ENCODE data around the gene C1QTNF8. TPM values are rescaled to one million over a fixed set of nuclear protein-coding genes. Genes with fewer than 3 reads are reported as not detected.

The C1QTNF8 gene
- total and polyA plus RNA-seq, 7 experiments from 2014 or later, result not detected

- ChIA-PET CTCF (interaction anchor here (0.6 to 0.7 kb wide), 2 partner anchors 295 to 304 kb away, joined by 3 to 4 read pairs; no protein-coding TSS in a partner anchor), POLR2A (no interaction called here)
- Mint-ChIP-seq H3K36me3 (no peaks in the 10 kb centered on the region), H3K4me3 (no peak overlapping the region), H3K9me3 (no peaks in the 10 kb centered on the region), H3K27me3 (peaks cover 0 to 11% (median 4%) of the 10 kb centered on the region in 5 donors), H3K4me1 (no peaks in the 10 kb centered on the region), H3K27ac (no peak overlapping the region)
- no peaks in the 10 kb centered on the region for H3K9me3 ChIP-seq (ENCODE audit: control insufficient read depth in 2 of 3, low read length in 3 of 3)
- H3K27me3 ChIP-seq (ENCODE audit: control insufficient read depth in 2 of 2, insufficient read depth in 2 of 2, low read length in 2 of 2), result no peaks in the 10 kb centered on the region
- peak; percentile 32 to 83 (median 62) for DNase-seq
- H3K4me3 ChIP-seq (ENCODE audit: low read length), result no peak overlapping the region
- no peak overlapping the region for H3K27ac ChIP-seq (ENCODE audit: low read depth, low read length)
- intact Hi-C loops (cut with micrococcal nuclease), result loop anchor here (1.0 to 2.0 kb wide), 3 partner anchors 107 to 392 kb away; no protein-coding TSS in a partner anchor
- H3K36me3 ChIP-seq (ENCODE audit: control insufficient read depth in 2 of 3, insufficient read depth in 3 of 3, low read length in 3 of 3), result no peaks in the 10 kb centered on the region
- no peaks in the 10 kb centered on the region for H3K4me1 ChIP-seq (ENCODE audit: control insufficient read depth in 2 of 2, insufficient read depth in 2 of 2, low read length in 2 of 2)
- ATAC-seq, result peak; percentile 82
These were observed 7.0 kb upstream of the C1QTNF8 start for GRCh38 chr16:1102921-1103635.

GRCh38 chr16:1102333-1102700 is 6.3 kb upstream of the C1QTNF8 start:
- Mint-ChIP-seq H3K4me3 (no peak overlapping the region), H3K9me3 (no peaks in the 10 kb centered on the region), H3K4me1 (no peaks in the 10 kb centered on the region), H3K36me3 (no peaks in the 10 kb centered on the region), H3K27me3 (peaks cover 0 to 11% (median 4%) of the 10 kb centered on the region in 5 donors), H3K27ac (no peak overlapping the region)
- H3K9me3 ChIP-seq (ENCODE audit: control insufficient read depth in 2 of 3, low read length in 3 of 3), result no peaks in the 10 kb centered on the region
- no peak for DNase-seq
- H3K27ac ChIP-seq (ENCODE audit: low read depth, low read length), result no peak overlapping the region
- no peaks in the 10 kb centered on the region for H3K36me3 ChIP-seq (ENCODE audit: control insufficient read depth in 2 of 3, insufficient read depth in 3 of 3, low read length in 3 of 3)
- H3K4me3 ChIP-seq (ENCODE audit: low read length), result no peak overlapping the region
- ChIA-PET POLR2A (no interaction called here), CTCF (no interaction called here)
- intact Hi-C loops (cut with micrococcal nuclease), result loop anchor here in 1 of 2 donors (2.0 kb wide), 1 partner anchor 392 kb away; no protein-coding TSS in a partner anchor
- H3K27me3 ChIP-seq (ENCODE audit: control insufficient read depth in 2 of 2, insufficient read depth in 2 of 2, low read length in 2 of 2), result no peaks in the 10 kb centered on the region
- ATAC-seq, result no peak
- H3K4me1 ChIP-seq (ENCODE audit: control insufficient read depth in 2 of 2, insufficient read depth in 2 of 2, low read length in 2 of 2), result no peaks in the 10 kb centered on the region

GRCh38 chr16:1101573-1102332 is 5.7 kb upstream of the C1QTNF8 start:
- no peaks in the 10 kb centered on the region for H3K9me3 ChIP-seq (ENCODE audit: control insufficient read depth in 2 of 3, low read length in 3 of 3)
- CTCF ChIA-PET, result no interaction called here
- intact Hi-C loops (cut with micrococcal nuclease), result loop anchor here in 1 of 2 donors (2.0 kb wide), 1 partner anchor 391 kb away; no protein-coding TSS in a partner anchor
- POLR2A ChIA-PET, result no interaction called here
- Mint-ChIP-seq H3K27me3 (peaks cover 0 to 11% (median 4%) of the 10 kb centered on the region in 5 donors), H3K27ac (no peak overlapping the region), H3K9me3 (no peaks in the 10 kb centered on the region), H3K4me3 (no peak overlapping the region), H3K4me1 (no peaks in the 10 kb centered on the region), H3K36me3 (no peaks in the 10 kb centered on the region)
- no peak overlapping the region for H3K4me3 ChIP-seq (ENCODE audit: low read length)
- H3K36me3 ChIP-seq (ENCODE audit: control insufficient read depth in 2 of 3, insufficient read depth in 3 of 3, low read length in 3 of 3), result no peaks in the 10 kb centered on the region
- H3K27ac ChIP-seq (ENCODE audit: low read depth, low read length), result no peak overlapping the region
- H3K27me3 ChIP-seq (ENCODE audit: control insufficient read depth in 2 of 2, insufficient read depth in 2 of 2, low read length in 2 of 2), result no peaks in the 10 kb centered on the region
- no peaks in the 10 kb centered on the region for H3K4me1 ChIP-seq (ENCODE audit: control insufficient read depth in 2 of 2, insufficient read depth in 2 of 2, low read length in 2 of 2)
- DNase-seq (no peak), ATAC-seq (no peak)

GRCh38 chr16:1101133-1101532 is 5.1 kb upstream of the C1QTNF8 start:
- Histone ChIP-seq H3K4me1 (ENCODE audit: control insufficient read depth in 2 of 2, insufficient read depth in 2 of 2, low read length in 2 of 2) (no peaks in the 10 kb centered on the region), H3K36me3 (ENCODE audit: control insufficient read depth in 2 of 3, insufficient read depth in 3 of 3, low read length in 3 of 3) (no peaks in the 10 kb centered on the region), H3K4me3 (ENCODE audit: low read length) (no peak overlapping the region), H3K27ac (ENCODE audit: low read depth, low read length) (no peak overlapping the region), H3K27me3 (ENCODE audit: control insufficient read depth in 2 of 2, insufficient read depth in 2 of 2, low read length in 2 of 2) (no peaks in the 10 kb centered on the region), H3K9me3 (ENCODE audit: control insufficient read depth in 2 of 3, low read length in 3 of 3) (no peaks in the 10 kb centered on the region)
- no peaks in the 10 kb centered on the region for H3K36me3 Mint-ChIP-seq
- no peak for ATAC-seq
- no peaks in the 10 kb centered on the region for H3K9me3 Mint-ChIP-seq
- no peak overlapping the region for H3K27ac Mint-ChIP-seq
- ChIA-PET CTCF (no interaction called here), POLR2A (no interaction called here)
- no peak for DNase-seq
- H3K4me3 Mint-ChIP-seq, result no peak overlapping the region
- intact Hi-C loops (cut with micrococcal nuclease), result no loop called here
- H3K27me3 Mint-ChIP-seq, result peaks cover 0 to 11% (median 4%) of the 10 kb centered on the region in 5 donors
- no peaks in the 10 kb centered on the region for H3K4me1 Mint-ChIP-seq

- peaks cover 0 to 7% (median 4%) of the 10 kb centered on the region in 5 donors for H3K27me3 Mint-ChIP-seq
- no peak for ATAC-seq
- H3K9me3 Mint-ChIP-seq, result no peaks in the 10 kb centered on the region
- DNase-seq, result no peak
- no peaks in the 10 kb centered on the region for H3K4me1 Mint-ChIP-seq
- H3K36me3 Mint-ChIP-seq, result no peaks in the 10 kb centered on the region
- H3K36me3 ChIP-seq (ENCODE audit: control insufficient read depth in 2 of 3, insufficient read depth in 3 of 3, low read length in 3 of 3), result no peaks in the 10 kb centered on the region
- no peaks in the 10 kb centered on the region for H3K4me1 ChIP-seq (ENCODE audit: control insufficient read depth in 2 of 2, insufficient read depth in 2 of 2, low read length in 2 of 2)
- intact Hi-C loops (cut with micrococcal nuclease), result no loop called here
- no peak overlapping the region for H3K4me3 ChIP-seq (ENCODE audit: low read length)
- H3K27me3 ChIP-seq (ENCODE audit: control insufficient read depth in 2 of 2, insufficient read depth in 2 of 2, low read length in 2 of 2), result no peaks in the 10 kb centered on the region
- no peak overlapping the region for H3K27ac Mint-ChIP-seq
- H3K9me3 ChIP-seq (ENCODE audit: control insufficient read depth in 2 of 3, low read length in 3 of 3), result no peaks in the 10 kb centered on the region
- no peak overlapping the region for H3K4me3 Mint-ChIP-seq
- no peak overlapping the region for H3K27ac ChIP-seq (ENCODE audit: low read depth, low read length)
- ChIA-PET CTCF (no interaction called here), POLR2A (no interaction called here)
These were observed 4.2 kb upstream of the C1QTNF8 start for GRCh38 chr16:1100084-1100800.

GRCh38 chr16:1099189-1100083 is 3.4 kb upstream of the C1QTNF8 start:
- no peaks in the 10 kb centered on the region for H3K9me3 ChIP-seq (ENCODE audit: control insufficient read depth in 2 of 3, low read length in 3 of 3)
- no peaks in the 10 kb centered on the region for H3K36me3 ChIP-seq (ENCODE audit: control insufficient read depth in 2 of 3, insufficient read depth in 3 of 3, low read length in 3 of 3)
- DNase-seq, result no peak
- Mint-ChIP-seq H3K36me3 (no peaks in the 10 kb centered on the region), H3K27ac (no peak overlapping the region), H3K4me1 (no peaks in the 10 kb centered on the region), H3K9me3 (no peaks in the 10 kb centered on the region), H3K4me3 (no peak overlapping the region), H3K27me3 (peaks cover 0 to 6% (median 3%) of the 10 kb centered on the region in 5 donors)
- no peak overlapping the region for H3K27ac ChIP-seq (ENCODE audit: low read depth, low read length)
- POLR2A ChIA-PET, result no interaction called here
- H3K27me3 ChIP-seq (ENCODE audit: control insufficient read depth in 2 of 2, insufficient read depth in 2 of 2, low read length in 2 of 2), result no peaks in the 10 kb centered on the region
- no peak for ATAC-seq
- no peak overlapping the region for H3K4me3 ChIP-seq (ENCODE audit: low read length)
- CTCF ChIA-PET, result no interaction called here
- H3K4me1 ChIP-seq (ENCODE audit: control insufficient read depth in 2 of 2, insufficient read depth in 2 of 2, low read length in 2 of 2), result no peaks in the 10 kb centered on the region
- intact Hi-C loops (cut with micrococcal nuclease), result no loop called here
